ENCODE data around the gene SEMA4D. TPM values are rescaled to one million over a fixed set of nuclear protein-coding genes. Genes with fewer than 3 reads are reported as not detected.
A peak's percentile ranks its signal among the peaks of the same experiment; 100 is the strongest.

Gene SEMA4D
- total and polyA plus RNA-seq, 12 donors: 3.5 to 57.0 (median 26.7) TPM

DNA sequence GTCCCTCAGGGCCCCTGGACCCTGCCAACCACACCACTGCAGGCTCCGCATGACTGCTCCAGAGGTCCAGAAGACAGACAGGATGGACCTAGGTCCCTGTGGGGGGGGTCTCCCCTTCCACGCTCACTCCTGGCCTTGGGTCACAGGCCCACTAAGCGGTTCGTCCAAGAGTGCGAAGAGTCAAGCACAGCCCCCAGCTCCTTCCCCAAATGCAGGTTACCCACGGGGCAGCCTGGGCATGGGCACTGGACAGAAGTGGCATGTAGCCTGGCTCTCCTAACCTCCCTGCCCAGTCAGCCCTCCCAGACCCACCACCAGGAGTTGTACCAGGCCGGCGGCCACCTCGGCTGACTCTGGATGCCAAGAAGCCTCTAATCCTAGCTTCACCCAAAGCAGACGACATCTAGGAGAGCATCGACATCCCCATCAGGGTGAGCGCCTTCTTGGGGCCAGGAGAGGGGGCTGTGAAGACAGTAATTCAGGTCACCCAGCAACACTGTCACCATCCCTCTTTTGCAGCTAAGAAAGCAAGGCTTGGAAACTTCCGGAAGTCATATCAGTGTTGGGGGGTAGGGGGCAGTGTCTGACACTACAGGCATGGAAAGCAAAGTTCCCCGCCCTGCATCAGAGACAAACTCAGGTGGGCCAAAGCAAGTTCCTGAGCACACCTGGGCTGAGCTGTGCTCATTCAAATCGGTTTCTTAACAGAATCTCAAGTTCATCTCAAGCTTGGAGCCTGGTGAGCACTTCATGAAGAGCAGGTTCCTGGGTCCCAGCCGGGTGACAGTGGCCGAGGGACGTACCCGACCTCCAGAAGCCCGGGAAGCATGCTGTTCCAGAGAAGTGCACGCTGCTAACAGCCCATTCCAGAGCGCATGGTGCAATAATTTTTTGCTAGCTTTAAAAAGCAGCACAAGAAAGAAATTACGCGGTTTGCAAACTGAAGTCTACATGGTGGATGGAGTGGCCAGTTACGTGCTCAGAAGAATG is 68.7 kb downstream of the SEMA4D start:
- Histone ChIP-seq H3K4me3 (no peak overlapping the region), H3K27ac (peak overlapping the region in 2 of 5 donors; percentile 20 to 59), H3K27me3 (no peaks in the 10 kb centered on the region), H3K4me1 (replicated peaks in 1 of 2) (peaks cover 11 to 23% of the 10 kb centered on the region in 2 donors), H3K9me3 (replicated peaks in 1 of 3) (no peaks in the 10 kb centered on the region), H3K36me3 (replicated peaks in 1 of 2) (no peaks in the 10 kb centered on the region)
- WGBS, 4 donors: 89 to 95% (median 94%) methylated on average over 14 to 25 of the region's 25 CpGs
- no peak for DNase-seq
- TF ChIP-seq CTCF (IDR thresholded peaks at IDR 0.05) (no peak), POLR2A (IDR thresholded peaks at IDR 0.05) (no peak)
- intact Hi-C loops (cut with DNase I): no loop called here

GRCh38 chr9:89428222-89428761 is 69.6 kb downstream of the SEMA4D start:
- intact Hi-C loops (cut with DNase I): no loop called here
- WGBS, 4 donors: 55 to 88% (median 68%) methylated on average over 4 to 13 of the region's 13 CpGs
- H3K36me3 ChIP-seq (replicated peaks in 1 of 2): no peaks in the 10 kb centered on the region
- H3K4me1 ChIP-seq (replicated peaks in 1 of 2): peaks cover 11 to 23% of the 10 kb centered on the region in 2 donors
- no peak for TF ChIP-seq POLR2A (IDR thresholded peaks at IDR 0.05)
- no peak for TF ChIP-seq CTCF (IDR thresholded peaks at IDR 0.05)
- no peaks in the 10 kb centered on the region for H3K9me3 ChIP-seq (replicated peaks in 1 of 3)
- peak overlapping the region in 3 of 5 donors; percentile 43 to 79 (median 59) for H3K27ac ChIP-seq
- peak in 5 of 7 donors; percentile 54 to 77 (median 68) for DNase-seq
- no peaks in the 10 kb centered on the region for H3K27me3 ChIP-seq
- H3K4me3 ChIP-seq: no peak overlapping the region

DNA sequence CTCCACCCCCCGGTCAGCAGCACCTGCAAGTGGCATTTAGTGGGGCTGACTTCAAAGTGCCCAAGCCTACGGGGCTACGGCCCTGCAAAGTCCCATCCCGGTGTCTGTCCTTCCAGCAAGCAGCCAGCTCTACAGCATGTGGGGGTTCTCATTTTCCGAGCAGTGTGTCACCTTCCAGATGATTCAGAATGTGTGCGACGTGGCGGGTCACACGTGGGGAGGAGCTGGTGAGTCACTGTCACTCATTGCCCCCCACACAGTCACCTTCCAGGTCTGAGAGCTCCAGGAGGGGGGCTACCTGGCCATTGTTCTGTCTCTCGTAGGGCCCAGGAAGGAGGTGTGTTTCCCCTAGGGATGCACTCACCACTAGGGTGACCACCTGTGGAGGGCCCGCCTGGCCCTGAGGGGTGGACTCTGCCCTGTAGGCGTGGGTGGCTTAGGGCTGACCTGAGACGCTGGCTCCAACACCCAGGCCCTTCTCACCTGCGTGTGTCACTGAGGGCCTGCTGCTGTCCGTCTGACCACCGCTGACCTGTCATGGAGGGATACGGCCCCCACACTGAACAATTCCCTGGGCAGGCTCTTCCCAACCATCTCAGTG is 70.2 kb downstream of the SEMA4D start:
- Histone ChIP-seq H3K27ac (peak overlapping the region in 3 of 5 donors; percentile 43 to 79 (median 59)), H3K36me3 (replicated peaks in 1 of 2) (no peaks in the 10 kb centered on the region), H3K4me1 (replicated peaks in 1 of 2) (peaks cover 11 to 23% of the 10 kb centered on the region in 2 donors), H3K9me3 (replicated peaks in 1 of 3) (no peaks in the 10 kb centered on the region), H3K4me3 (no peak overlapping the region), H3K27me3 (no peaks in the 10 kb centered on the region)
- intact Hi-C loops (cut with DNase I): no loop called here
- peak in 6 of 7 donors; percentile 59 to 71 (median 66) for DNase-seq
- TF ChIP-seq POLR2A (IDR thresholded peaks at IDR 0.05) (no peak), CTCF (IDR thresholded peaks at IDR 0.05) (no peak)
- WGBS, 4 donors: 53 to 83% (median 75%) methylated on average over 6 to 17 of the region's 17 CpGs

- intact Hi-C loops (cut with DNase I): no loop called here
- DNase-seq: no peak
These were observed 71.4 kb downstream of the SEMA4D start for GRCh38 chr9:89426384-89426961.

More at GRCh38 chr9:89426384-89426961, 71.4 kb downstream of the SEMA4D start:
- no peaks in the 10 kb centered on the region for H3K36me3 ChIP-seq (replicated peaks in 1 of 2)
- 73 to 81% (median 77%) methylated on average over 13 to 14 of the region's 14 CpGs for WGBS, 4 donors
- H3K4me3 ChIP-seq: no peak overlapping the region
- peaks cover 11 to 24% of the 10 kb centered on the region in 2 donors for H3K4me1 ChIP-seq (replicated peaks in 1 of 2)
- TF ChIP-seq CTCF (IDR thresholded peaks at IDR 0.05) (no peak), POLR2A (IDR thresholded peaks at IDR 0.05) (no peak)
- H3K27me3 ChIP-seq: no peaks in the 10 kb centered on the region
- no peak overlapping the region for H3K27ac ChIP-seq
- no peaks in the 10 kb centered on the region for H3K9me3 ChIP-seq (replicated peaks in 1 of 3)

Measured in adrenal gland (tissue), 12 donors.